SU-DHL-6 (cell line): Measurements from ENCODE around the gene FRA10AC1.

Source experiments
- H2AFZ ChIP-seq: fragments of 200-600 bp; sonication (generic); 2 replicates; pipeline ENCODE4 v1.6.1; 2014; ENCODE audit warnings: low read depth, mild to moderate bottlenecking, moderate library complexity, mixed read lengths, antibody characterized with exemption, low read length; ENCODE audit not compliant: severe bottlenecking
- H3F3A ChIP-seq: fragments of 200-600 bp; shearing (Covaris generic); 2 replicates; pipeline ENCODE4 v1.6.0; 2016; ENCODE audit warnings: antibody characterized with exemption, mild to moderate bottlenecking; ENCODE audit not compliant: insufficient read depth
- H3K27ac ChIP-seq: fragments of 200-600 bp; sonication (generic); 2 replicates; pipeline ENCODE4 v1.5.1; 2016; ENCODE audit warnings: low read depth, mild to moderate bottlenecking, low read length, moderate library complexity, mixed read lengths
- H3K27me3 ChIP-seq: fragments of 200-600 bp; sonication (generic), shearing (Covaris generic); 2 replicates; pipeline ENCODE4 v1.6.0; 2014; ENCODE audit warnings: mild to moderate bottlenecking, low read length
- H3K36me3 ChIP-seq: fragments of 200-600 bp; sonication (generic); 2 replicates; pipeline ENCODE4 v1.6.1; 2014; ENCODE audit warnings: mild to moderate bottlenecking, low read length, mixed read lengths
- H3K4me2 ChIP-seq: fragments of 300-600, 200-600 bp; shearing (Covaris generic), sonication (generic); 2 replicates; pipeline ENCODE4 v1.6.0; 2014; ENCODE audit warnings: low read length, low read depth, mild to moderate bottlenecking; ENCODE audit not compliant: poor library complexity, severe bottlenecking
- H3K4me3 ChIP-seq: fragments of 200-600 bp; sonication (generic); 2 replicates; pipeline ENCODE4 v1.5.1; 2014; ENCODE audit warnings: antibody characterized with exemption, low read length, mild to moderate bottlenecking, mixed read lengths; ENCODE audit not compliant: insufficient read depth, poor library complexity, severe bottlenecking
- H3K79me2 ChIP-seq: fragments of 200-600 bp; sonication (generic); 2 replicates; pipeline ENCODE4 v1.6.1; 2014; ENCODE audit warnings: mild to moderate bottlenecking, low read length, moderate library complexity; ENCODE audit not compliant: insufficient read depth
- H3K9ac ChIP-seq: fragments of 200-600 bp; sonication (generic); 2 replicates; pipeline ENCODE4 v1.7.0; 2014; ENCODE audit warnings: mild to moderate bottlenecking, low read length
- H3K9me2 ChIP-seq: fragments of 200-600 bp; sonication (generic); replicated peaks from 2 replicates; pipeline ENCODE4 v1.6.1; 2014; ENCODE audit warnings: low read length; ENCODE audit not compliant: insufficient read depth
- H3K9me3 ChIP-seq: fragments of 200-600 bp; sonication (generic); 2 replicates; pipeline ENCODE4 v1.6.1; 2014; ENCODE audit warnings: low read length, mixed read lengths; ENCODE audit not compliant: insufficient read depth
- H4K20me1 ChIP-seq: fragments of 200-600 bp; sonication (generic); 2 replicates; pipeline ENCODE4 v1.6.1; 2014; ENCODE audit warnings: low read depth, mild to moderate bottlenecking, antibody characterized with exemption, low read length, moderate library complexity, mixed read lengths
- EZH2phosphoT487 ChIP-seq: fragments of 200-600 bp; sonication (generic), shearing (Covaris generic); conservative IDR thresholded peaks from 2 replicates; pipeline ENCODE4 v1.6.1; 2018; ENCODE audit warnings: mild to moderate bottlenecking, antibody characterized with exemption, low read length, moderate library complexity, mixed read lengths
- TF ChIP-seq, protein P1 (sequence below): fragments of 200-600 bp; sonication (generic); IDR thresholded peaks from one replicate; pipeline ENCODE4 v1.5.1; 2017; ENCODE audit warnings: antibody characterized with exemption, mild to moderate bottlenecking, low read length, moderate library complexity; ENCODE audit not compliant: insufficient read depth, poor library complexity, severe bottlenecking

FRA10AC1 gene

GRCh38 chr10:93723153-93723552 is 20.8 kb upstream of the FRA10AC1 start:
- Histone ChIP-seq H3F3A (no peaks in the 10 kb centered on the region), H2AFZ (no peak overlapping the region), H3K4me3 (no peak overlapping the region), H3K9me2 (no peaks in the 10 kb centered on the region), H3K9ac (no peak overlapping the region), H4K20me1 (no peaks in the 10 kb centered on the region), H3K36me3 (no peaks in the 10 kb centered on the region), H3K79me2 (no peaks in the 10 kb centered on the region), H3K27ac (no peak overlapping the region), H3K9me3 (no peaks in the 10 kb centered on the region), H3K4me2 (no peak overlapping the region), H3K27me3 (no peaks in the 10 kb centered on the region)
- TF ChIP-seq, protein P1, sequence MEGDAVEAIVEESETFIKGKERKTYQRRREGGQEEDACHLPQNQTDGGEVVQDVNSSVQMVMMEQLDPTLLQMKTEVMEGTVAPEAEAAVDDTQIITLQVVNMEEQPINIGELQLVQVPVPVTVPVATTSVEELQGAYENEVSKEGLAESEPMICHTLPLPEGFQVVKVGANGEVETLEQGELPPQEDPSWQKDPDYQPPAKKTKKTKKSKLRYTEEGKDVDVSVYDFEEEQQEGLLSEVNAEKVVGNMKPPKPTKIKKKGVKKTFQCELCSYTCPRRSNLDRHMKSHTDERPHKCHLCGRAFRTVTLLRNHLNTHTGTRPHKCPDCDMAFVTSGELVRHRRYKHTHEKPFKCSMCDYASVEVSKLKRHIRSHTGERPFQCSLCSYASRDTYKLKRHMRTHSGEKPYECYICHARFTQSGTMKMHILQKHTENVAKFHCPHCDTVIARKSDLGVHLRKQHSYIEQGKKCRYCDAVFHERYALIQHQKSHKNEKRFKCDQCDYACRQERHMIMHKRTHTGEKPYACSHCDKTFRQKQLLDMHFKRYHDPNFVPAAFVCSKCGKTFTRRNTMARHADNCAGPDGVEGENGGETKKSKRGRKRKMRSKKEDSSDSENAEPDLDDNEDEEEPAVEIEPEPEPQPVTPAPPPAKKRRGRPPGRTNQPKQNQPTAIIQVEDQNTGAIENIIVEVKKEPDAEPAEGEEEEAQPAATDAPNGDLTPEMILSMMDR: no peak
- no peak for TF ChIP-seq EZH2phosphoT487

GRCh38 chr10:93722550-93722949 is 20.2 kb upstream of the FRA10AC1 start:
- H2AFZ ChIP-seq: no peak overlapping the region
- no peaks in the 10 kb centered on the region for H3F3A ChIP-seq
- no peaks in the 10 kb centered on the region for H3K9me2 ChIP-seq
- H3K9ac ChIP-seq: no peak overlapping the region
- H4K20me1 ChIP-seq: no peaks in the 10 kb centered on the region
- no peaks in the 10 kb centered on the region for H3K9me3 ChIP-seq
- H3K36me3 ChIP-seq: no peaks in the 10 kb centered on the region
- H3K27me3 ChIP-seq: no peaks in the 10 kb centered on the region
- TF ChIP-seq, protein P1: no peak
- no peak for TF ChIP-seq EZH2phosphoT487
- no peak overlapping the region for H3K4me3 ChIP-seq
- no peak overlapping the region for H3K27ac ChIP-seq
- no peaks in the 10 kb centered on the region for H3K79me2 ChIP-seq
- no peak overlapping the region for H3K4me2 ChIP-seq

GRCh38 chr10:93719901-93720300 is 17.5 kb upstream of the FRA10AC1 start:
- Histone ChIP-seq H3K4me3 (no peak overlapping the region), H4K20me1 (no peaks in the 10 kb centered on the region), H3K9ac (no peak overlapping the region), H3F3A (no peaks in the 10 kb centered on the region), H3K27me3 (no peaks in the 10 kb centered on the region), H3K27ac (no peak overlapping the region), H3K4me2 (no peak overlapping the region), H3K9me3 (no peaks in the 10 kb centered on the region), H3K9me2 (no peaks in the 10 kb centered on the region), H3K79me2 (no peaks in the 10 kb centered on the region), H2AFZ (no peak overlapping the region), H3K36me3 (no peaks in the 10 kb centered on the region)
- TF ChIP-seq, protein P1: no peak
- TF ChIP-seq EZH2phosphoT487: no peak
